HepG2 (cell line): ENCODE measurements around the gene PEAK3. TPM values are rescaled to one million over a fixed set of nuclear protein-coding genes. Genes with fewer than 3 reads are reported as not detected.

ENCODE experiments used
- ATAC-seq: fragments of 200-7000 bp; cut with Tn5 transposase; 3 replicates; pipeline ENCODE4 v1.9.1; 2020; ENCODE audit warnings: mild to moderate bottlenecking, moderate library complexity
- BruUV-seq: library from RNA; stranded (reverse); fragments of 400-500 nt; replicated peaks from 2 replicates; lab custom pipeline; 2021; lab: Mats Ljungman, UMichigan
- CTCF ChIA-PET: fragments of 300-600 bp; formaldehyde crosslinking; extraction: SDS; loops from one replicate; lab custom pipeline; 2021; ENCODE audit warnings: low total read pairs, inconsistent platforms, low intra/inter-chr PET ratio; lab: Yijun Ruan, JAX
- POLR2A ChIA-PET: fragments of 350-600 bp; sonication (Branson Sonifier 250); formaldehyde crosslinking; loops from one replicate; lab custom pipeline; 2020; ENCODE audit warnings: antibody characterized with exemption, inconsistent platforms; lab: Yijun Ruan, JAX
- DNase-seq: peaks from one replicate; pipeline ENCODE4 v3.0.0-alpha.2; 2015; ENCODE audit warnings: low spot score
- FAIRE-seq: peaks from 3 replicates; lab custom pipeline; 2011; peaks lifted over from hg19 to GRCh38; lab: Jason Lieb, UNC
- H2AFZ ChIP-seq: one replicate; pipeline ENCODE4 v1.6.1; 2011; ENCODE audit warnings: low read length, inconsistent platforms
- H3K27ac ChIP-seq: fragments of 300-600 bp; 3 replicates; pipeline ENCODE4 v1.8.0; 2011; ENCODE audit warnings: mixed run types, mild to moderate bottlenecking, mixed read lengths, low read length, inconsistent platforms; ENCODE audit not compliant: insufficient read depth; ENCODE audit errors: extremely low read length
- H3K27me3 ChIP-seq, 2 experiments: fragments of 200-600 bp in 1 of 2; 2 replicates in 1 of 2; 3 replicates in 1 of 2; pipeline versions ENCODE4 v1.6.0 to v1.8.0; 2011; ENCODE audit warnings: low read length in 2 of 2, mild to moderate bottlenecking in 2 of 2, moderate library complexity in 2 of 2, inconsistent platforms in 1 of 2; ENCODE audit not compliant: insufficient read depth in 2 of 2, control insufficient read depth in 1 of 2
- H3K36me3 ChIP-seq, 2 experiments: fragments of 200-600 bp in 1 of 2; replicated peaks in 1 of 2; 2 replicates in 1 of 2; 3 replicates in 1 of 2; pipeline versions ENCODE4 v1.5.1 to v1.8.0; 2011; ENCODE audit warnings: low read length in 2 of 2, inconsistent platforms in 1 of 2; ENCODE audit not compliant: insufficient read depth in 2 of 2, control insufficient read depth in 1 of 2
- H3K4me1 ChIP-seq: 2 replicates; pipeline ENCODE4 v1.5.1; 2012; ENCODE audit warnings: low read length, inconsistent platforms; ENCODE audit not compliant: insufficient read depth
- H3K4me2 ChIP-seq: 2 replicates; pipeline ENCODE4 v1.6.0; 2011; ENCODE audit warnings: low read depth, low read length, inconsistent platforms
- H3K4me3 ChIP-seq, 3 experiments: fragments of 200-600 bp in 1 of 3; sonication (generic), shearing (Covaris generic) in 1 of 3; replicated peaks in 1 of 3; 2 replicates each; pipeline ENCODE4 v1.5.1; 2011 to 2016; ENCODE audit warnings: low read length in 3 of 3, inconsistent platforms in 2 of 3, low read depth in 2 of 3, mild to moderate bottlenecking in 2 of 3, control low read depth in 1 of 3, mixed read lengths in 1 of 3; ENCODE audit not compliant: insufficient read depth in 1 of 3
- H3K79me2 ChIP-seq: one replicate; pipeline ENCODE4 v1.6.1; 2011; ENCODE audit warnings: low read length, inconsistent platforms; ENCODE audit not compliant: insufficient read depth
- H3K9ac ChIP-seq: 2 replicates; pipeline ENCODE4 v1.6.0; 2011; ENCODE audit warnings: mild to moderate bottlenecking, low read depth, low read length, inconsistent platforms; ENCODE audit not compliant: insufficient read depth
- H3K9me3 ChIP-seq: 2 replicates; pipeline ENCODE4 v1.5.1; 2012; ENCODE audit warnings: mild to moderate bottlenecking, low read length
- H4K20me1 ChIP-seq: 2 replicates; pipeline ENCODE4 v1.6.0; 2011; ENCODE audit warnings: inconsistent platforms, mild to moderate bottlenecking, low read length, moderate library complexity; ENCODE audit not compliant: insufficient read depth
- EP300 ChIP-seq, 3 experiments: sonication (generic) in 1 of 3; formaldehyde crosslinking in 1 of 3; IDR thresholded peaks; 2 replicates each; pipeline versions ENCODE4 v1.5.1 to v1.6.1; 2011 to 2020; ENCODE audit warnings: low read depth in 2 of 3, low read length in 2 of 3, borderline replicate concordance in 1 of 3, improper control_type of control experiment in 1 of 3, mild to moderate bottlenecking in 1 of 3, missing genetic modification reagents in 1 of 3, moderate library complexity in 1 of 3
- ZBTB3 ChIP-seq: sonication (generic); formaldehyde crosslinking; IDR thresholded peaks from 2 replicates; pipeline ENCODE4 v1.4.0; 2020; ENCODE audit warnings: low read depth, mild to moderate bottlenecking, moderate library complexity, missing genetic modification reagents, borderline replicate concordance
- ZBTB44 ChIP-seq: sonication (generic); formaldehyde crosslinking; IDR thresholded peaks from 2 replicates; pipeline ENCODE4 v1.4.0; 2020; ENCODE audit warnings: missing genetic modification reagents
- ZSCAN30 ChIP-seq: sonication (generic); formaldehyde crosslinking; IDR thresholded peaks from 2 replicates; pipeline ENCODE4 v1.5.0; 2020; ENCODE audit warnings: mild to moderate bottlenecking, missing genetic modification reagents
- WGBS: methylation state at CpG from one replicate; pipeline ENCODE4 v1.1.6; 2017; ENCODE audit warnings: low lambda C conversion rate; 5-methylcytosine and 5-hydroxymethylcytosine counted together
- in situ Hi-C: cut with HindIII; loops from 2 replicates; pipeline ENCODE4 v1.10.0; 2017; ENCODE audit warnings: low pct_unique_long_range_greater_than_20kb; ENCODE audit not compliant: extremely low pct_ligation_motif_present
- intact Hi-C: fragments of 100-400 bp; cut with micrococcal nuclease; formaldehyde crosslinking; loops from one replicate; pipeline ENCODE4 v1.10.0; 2022; ENCODE audit not compliant: unreplicated experiment
- microRNA counts: library from miRNA; unstranded; fragments of <30 nt; microRNA quantifications from one replicate; lab custom pipeline; 2015
- microRNA-seq: library from miRNA; unstranded; fragments of <30 nt; microRNA quantifications from one replicate; pipeline ENCODE4, GENCODE V29; 2020
- polyA plus RNA-seq, 8 experiments: library from polyadenylated mRNA; depleted of rRNA in 3 of 8; stranded (reverse) in 7 of 8; unstranded in 1 of 8; fragments of >200 nt; fragmentation: Illumina TruSeq in 4 of 8; extraction: Trizol in 4 of 8; gene quantifications; 2 replicates each; pipeline versions ENCODE4 v1.2.1 to v1.2.3, GENCODE V29; 2011 to 2016; ENCODE audit warnings: low read depth in 4 of 8, missing spikeins in 1 of 8, mixed read lengths in 1 of 8; ENCODE audit not compliant: insufficient read depth in 1 of 8
- small RNA-seq, 3 experiments: library from RNA; depleted of rRNA; stranded (forward); fragments of <200 nt; gene quantifications; one replicate each; pipeline ENCODE3, GENCODE V24; 2012; ENCODE audit warnings: low read depth in 2 of 3, low replicate concordance in 1 of 3; ENCODE audit not compliant: insufficient read length in 3 of 3, insufficient read depth in 2 of 3
- total RNA-seq, 5 experiments: library from RNA; depleted of rRNA; stranded (reverse); fragments of >200 nt; fragmentation: Illumina TruSeq; extraction: Trizol; gene quantifications; 2 replicates each; pipeline ENCODE4 v1.2.3, GENCODE V29; 2016; ENCODE audit warnings: low read depth in 1 of 5
- TF ChIP-seq, protein P1 (sequence below): IDR thresholded peaks from 2 replicates; pipeline ENCODE4 v1.6.1; 2016

PEAK3 gene
- total and polyA plus RNA-seq, 2 of the 13 experiments (the other 11 are each of a cell fraction or from before 2014, with no cell fraction given): not detected

GRCh38 chr19:2224754-2225349 lies 57.1 kb downstream of the PEAK3 start:
- FAIRE-seq (no peak), ATAC-seq (no peak), DNase-seq (no peak)
- 98% methylated on average over 13 of the region's 13 CpGs for WGBS
- Histone ChIP-seq H3K9ac (no peak overlapping the region), H2AFZ (no peak overlapping the region), H3K4me2 (no peak overlapping the region), H3K27ac (no peak overlapping the region), H4K20me1 (no peaks in the 10 kb centered on the region), H3K27me3 (no peaks in the 10 kb centered on the region), H3K9me3 (no peaks in the 10 kb centered on the region), H3K4me1 (no peaks in the 10 kb centered on the region), H3K36me3 (peaks cover 31 to 61% of the 10 kb centered on the region in 2 experiments; a peak in 4 of 5 replicates), H3K4me3 (no peak overlapping the region), H3K79me2 (no peaks in the 10 kb centered on the region)
- ChIA-PET CTCF (no interaction called here), POLR2A (no interaction called here)
- in situ Hi-C loops (no loop called here), intact Hi-C loops (no loop called here)
- no TSS peak for BruUV-seq
- TF ChIP-seq, protein P1, sequence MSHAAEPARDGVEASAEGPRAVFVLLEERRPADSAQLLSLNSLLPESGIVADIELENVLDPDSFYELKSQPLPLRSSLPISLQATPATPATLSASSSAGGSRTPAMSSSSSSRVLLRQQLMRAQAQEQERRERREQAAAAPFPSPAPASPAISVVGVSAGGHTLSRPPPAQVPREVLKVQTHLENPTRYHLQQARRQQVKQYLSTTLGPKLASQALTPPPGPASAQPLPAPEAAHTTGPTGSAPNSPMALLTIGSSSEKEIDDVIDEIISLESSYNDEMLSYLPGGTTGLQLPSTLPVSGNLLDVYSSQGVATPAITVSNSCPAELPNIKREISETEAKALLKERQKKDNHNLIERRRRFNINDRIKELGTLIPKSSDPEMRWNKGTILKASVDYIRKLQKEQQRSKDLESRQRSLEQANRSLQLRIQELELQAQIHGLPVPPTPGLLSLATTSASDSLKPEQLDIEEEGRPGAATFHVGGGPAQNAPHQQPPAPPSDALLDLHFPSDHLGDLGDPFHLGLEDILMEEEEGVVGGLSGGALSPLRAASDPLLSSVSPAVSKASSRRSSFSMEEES (CRISPR knock-in tag): no peak
- TF ChIP-seq ZBTB44 (no peak), ZSCAN30 (CRISPR knock-in tag) (no peak), ZBTB3 (CRISPR knock-in tag) (no peak), EP300 (IDR thresholded peaks at IDR 0.05; ENCODE audit: low read depth in 2 of 2, low read length in 2 of 2) (no peak), EP300 (CRISPR knock-in tag; IDR thresholded peaks at IDR 0.05; ENCODE audit: borderline replicate concordance) (no peak)

MicroRNAs within 50 kb of the gene (microRNA counts, 767-probe panel; counts per million panel counts)
- microRNA hsa-miR-1227 (lab: Ali Mortazavi, UCI): not detected

Small RNAs within 50 kb of the gene (microRNA-seq; reads per million reads assigned to microRNA genes)
- gene MIR1227 (7.0 reads per million, percentile 40 among the genes with 10 or more reads in this experiment), gene MIR4321 (not detected)

Small RNAs within 50 kb of the gene (small RNA-seq; reads per million reads assigned to genes)
- 0 reads per million in 3 experiments for gene MIR1227

Other genes with a start within 250 kb of the PEAK3 start
- gene MKNK2, start 230.9 kb downstream of the PEAK3 start, total RNA-seq (2016; rRNA removed; fragmentation: Illumina TruSeq; extraction: Trizol): 35.5 and 44.9 TPM in 2 replicates
- gene MKNK2, start 230.9 kb downstream of the PEAK3 start, polyA plus RNA-seq (2011; rRNA removed): 112 and 129 TPM in 2 replicates
- gene MOB3A, start 185.8 kb downstream of the PEAK3 start, total RNA-seq (2016; rRNA removed; fragmentation: Illumina TruSeq; extraction: Trizol): 3.5 and 4.3 TPM in 2 replicates
- gene MOB3A, start 185.8 kb downstream of the PEAK3 start, polyA plus RNA-seq (2011; rRNA removed): 17.8 and 20.3 TPM in 2 replicates
- gene IZUMO4, start 185.3 kb downstream of the PEAK3 start, total RNA-seq (2016; rRNA removed; fragmentation: Illumina TruSeq; extraction: Trizol): 0.24 and 0.77 TPM in 2 replicates
- gene IZUMO4, start 185.3 kb downstream of the PEAK3 start, polyA plus RNA-seq (2011; rRNA removed): 3.9 and 4.1 TPM in 2 replicates
- 73.5 and 82.6 TPM in 2 replicates for gene AP3D1, start 130.6 kb downstream of the PEAK3 start, total RNA-seq (2016; rRNA removed; fragmentation: Illumina TruSeq; extraction: Trizol)
- 68.0 and 78.6 TPM in 2 replicates for gene AP3D1, start 130.6 kb downstream of the PEAK3 start, polyA plus RNA-seq (2011; rRNA removed)
- gene DOT1L, start 118.2 kb downstream of the PEAK3 start, total RNA-seq (2016; rRNA removed; fragmentation: Illumina TruSeq; extraction: Trizol): 7.5 and 9.7 TPM in 2 replicates
- gene DOT1L, start 118.2 kb downstream of the PEAK3 start, polyA plus RNA-seq (2011; rRNA removed): 14.6 and 17.9 TPM in 2 replicates
- 108 and 130 TPM in 2 replicates for gene PLEKHJ1, start 45.8 kb downstream of the PEAK3 start, total RNA-seq (2016; rRNA removed; fragmentation: Illumina TruSeq; extraction: Trizol)
- 70.5 and 89.7 TPM in 2 replicates for gene PLEKHJ1, start 45.8 kb downstream of the PEAK3 start, polyA plus RNA-seq (2011; rRNA removed)
- gene SF3A2, start 45.4 kb downstream of the PEAK3 start, total RNA-seq (2016; rRNA removed; fragmentation: Illumina TruSeq; extraction: Trizol): 8.8 and 10.1 TPM in 2 replicates
- gene SF3A2, start 45.4 kb downstream of the PEAK3 start, polyA plus RNA-seq (2011; rRNA removed): 7.9 and 8.6 TPM in 2 replicates
- gene AMH, start 32.9 kb downstream of the PEAK3 start, total RNA-seq (2016; rRNA removed; fragmentation: Illumina TruSeq; extraction: Trizol): 0.18 TPM in 1 of 2 replicates, not detected in the other
- gene AMH, start 32.9 kb downstream of the PEAK3 start, polyA plus RNA-seq (2011; rRNA removed): 0.03 and 0.04 TPM in 2 replicates
- gene JSRP1, start 25.8 kb downstream of the PEAK3 start, total RNA-seq (2016; rRNA removed; fragmentation: Illumina TruSeq; extraction: Trizol): 0.38 and 0.73 TPM in 2 replicates
- 0.16 and 0.39 TPM in 2 replicates for gene JSRP1, start 25.8 kb downstream of the PEAK3 start, polyA plus RNA-seq (2011; rRNA removed)
- not detected in 2 replicates for gene LINGO3, start 26.0 kb upstream of the PEAK3 start, total RNA-seq (2016; rRNA removed; fragmentation: Illumina TruSeq; extraction: Trizol)
- not detected in 2 replicates for gene LINGO3, start 26.0 kb upstream of the PEAK3 start, polyA plus RNA-seq (2011; rRNA removed)
- 140 and 152 TPM in 2 replicates for gene LSM7, start 46.4 kb upstream of the PEAK3 start, total RNA-seq (2016; rRNA removed; fragmentation: Illumina TruSeq; extraction: Trizol)
- 197 and 205 TPM in 2 replicates for gene LSM7, start 46.4 kb upstream of the PEAK3 start, polyA plus RNA-seq (2011; rRNA removed)
- 3.4 and 15.2 TPM in 2 replicates for gene SPPL2B, start 46.5 kb upstream of the PEAK3 start, total RNA-seq (2016; rRNA removed; fragmentation: Illumina TruSeq; extraction: Trizol)
- gene SPPL2B, start 46.5 kb upstream of the PEAK3 start, polyA plus RNA-seq (2011; rRNA removed): 14.9 and 20.5 TPM in 2 replicates
- 1.4 and 2.5 TPM in 2 replicates for gene TMPRSS9, start 78.1 kb upstream of the PEAK3 start, total RNA-seq (2016; rRNA removed; fragmentation: Illumina TruSeq; extraction: Trizol)
- gene TMPRSS9, start 78.1 kb upstream of the PEAK3 start, polyA plus RNA-seq (2011; rRNA removed): 5.2 and 11.1 TPM in 2 replicates
- 108 and 116 TPM in 2 replicates for gene TIMM13, start 145.4 kb upstream of the PEAK3 start, total RNA-seq (2016; rRNA removed; fragmentation: Illumina TruSeq; extraction: Trizol)
- 48.4 and 62.5 TPM in 2 replicates for gene TIMM13, start 145.4 kb upstream of the PEAK3 start, polyA plus RNA-seq (2011; rRNA removed)
- 93.6 and 105 TPM in 2 replicates for gene LMNB2, start 174.8 kb upstream of the PEAK3 start, total RNA-seq (2016; rRNA removed; fragmentation: Illumina TruSeq; extraction: Trizol)
- gene LMNB2, start 174.8 kb upstream of the PEAK3 start, polyA plus RNA-seq (2011; rRNA removed): 77.2 and 89.7 TPM in 2 replicates
- 3.2 and 4.6 TPM in 2 replicates for gene GADD45B, start 194.0 kb upstream of the PEAK3 start, total RNA-seq (2016; rRNA removed; fragmentation: Illumina TruSeq; extraction: Trizol)
- 34.1 and 40.4 TPM in 2 replicates for gene GADD45B, start 194.0 kb upstream of the PEAK3 start, polyA plus RNA-seq (2011; rRNA removed)